Esophagus squamous epithelium (tissue), 5 donors: ENCODE data around the gene TAX1BP3. TPM values are rescaled to one million over a fixed set of nuclear protein-coding genes. Genes with fewer than 3 reads are reported as not detected.
A peak's percentile ranks its signal among the peaks of the same experiment; 100 is the strongest.

Source experiments
- DNase-seq: peaks from one replicate; lab custom pipeline; 2025; lab: John Stamatoyannopoulos, UW
- H3K27ac ChIP-seq, 4 donors: fragments of 200-600 bp; sonication (generic); one replicate each; pipeline ENCODE4 v1.5.1; 2016 to 2019; ENCODE audit warnings: mild to moderate bottlenecking in 1 of 4
- H3K27me3 ChIP-seq, 4 donors: fragments of 200-600 bp; sonication (generic); 1 replicate in 3 of 4; 2 replicates in 1 of 4; pipeline versions ENCODE4 v1.5.1 to v1.6.0; 2017 to 2021; ENCODE audit warnings: antibody characterized with exemption in 1 of 4
- H3K36me3 ChIP-seq, 3 donors: fragments of 200-600 bp; sonication (generic); one replicate each; pipeline ENCODE4 v1.5.1; 2016 to 2019
- H3K4me1 ChIP-seq, 3 donors: fragments of 200-600 bp; sonication (generic); one replicate each; pipeline ENCODE4 v1.5.1; 2017 to 2019
- H3K4me3 ChIP-seq, 4 donors: fragments of 200-600 bp; sonication (generic); 1 replicate in 3 of 4; 2 replicates in 1 of 4; pipeline ENCODE4 v1.5.1; 2016 to 2019; ENCODE audit warnings: mild to moderate bottlenecking in 2 of 4, moderate library complexity in 1 of 4
- H3K9me3 ChIP-seq, 3 donors: fragments of 200-600 bp; sonication (generic); one replicate each; pipeline ENCODE4 v1.5.1; 2016 to 2019
- POLR2A ChIP-seq, 4 donors: fragments of 450-650 bp; IDR thresholded peaks; one replicate each; pipeline ENCODE4 v1.6.1; 2017; ENCODE audit warnings: antibody characterized with exemption in 4 of 4, mild to moderate bottlenecking in 4 of 4, moderate library complexity in 3 of 4
- WGBS, 2 donors: methylation state at CpG; one replicate each; pipeline ENCODE4 v1.1.5; 2018; 5-methylcytosine and 5-hydroxymethylcytosine counted together
- intact Hi-C: fragments of 100-400 bp; cut with DNase I; formaldehyde crosslinking; loops from one replicate; pipeline ENCODE4 v1.15.0; 2022
- total RNA-seq, 4 donors: library from RNA; depleted of rRNA; stranded (reverse); fragments of >200 nt; gene quantifications; one replicate each; pipeline ENCODE4 v1.1.0, GENCODE V29; 2016
- TF ChIP-seq, protein P1 (sequence below), 6 experiments: fragments of 450-650 bp in 4 of 6; fragments of 200-600 bp in 2 of 6; sonication (generic) in 2 of 6; IDR thresholded peaks; one replicate each; pipeline ENCODE4 v1.5.1; 2016 to 2019; ENCODE audit warnings: antibody characterized with exemption in 6 of 6, mild to moderate bottlenecking in 4 of 6, moderate library complexity in 4 of 6
- donor health status: DM: yes; HTN: yes; CAD: no.

The TAX1BP3 gene
- total RNA-seq, 4 donors from 2014 or later, result 185 to 371 (median 293) TPM

DNA sequence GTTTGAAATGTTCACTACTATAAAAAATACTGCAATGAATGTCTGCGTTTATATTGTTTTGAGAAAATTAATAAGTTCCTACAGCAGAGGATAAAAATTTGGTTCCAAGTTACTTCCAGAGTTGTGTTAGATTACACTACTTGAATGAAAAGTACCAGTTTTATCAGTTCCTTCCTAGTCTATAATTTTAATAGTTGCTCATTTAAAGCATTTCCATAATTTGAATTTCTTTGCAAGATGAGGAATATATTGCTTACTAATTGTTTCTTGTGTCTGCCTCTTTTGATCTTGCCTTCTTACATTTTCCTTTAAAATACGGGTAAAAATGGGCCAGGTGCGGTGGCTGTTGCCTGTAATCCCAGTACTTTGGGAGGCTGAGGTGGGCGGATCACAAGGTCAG lies 4.2 kb upstream of the TAX1BP3 start:
- Histone ChIP-seq H3K4me1 (peaks cover 11 to 25% (median 12%) of the 10 kb centered on the region in 3 donors), H3K4me3 (no peak overlapping the region), H3K9me3 (no peaks in the 10 kb centered on the region), H3K27ac (no peak overlapping the region), H3K36me3 (peaks cover 0 to 18% (median 0%) of the 10 kb centered on the region in 3 donors), H3K27me3 (no peaks in the 10 kb centered on the region)
- WGBS, 2 donors, result 91 to 96% methylated on average over 4 of the region's 4 CpGs
- DNase-seq, result no peak
- no peak for TF ChIP-seq POLR2A (IDR thresholded peaks at IDR 0.05)
- TF ChIP-seq, protein P1, sequence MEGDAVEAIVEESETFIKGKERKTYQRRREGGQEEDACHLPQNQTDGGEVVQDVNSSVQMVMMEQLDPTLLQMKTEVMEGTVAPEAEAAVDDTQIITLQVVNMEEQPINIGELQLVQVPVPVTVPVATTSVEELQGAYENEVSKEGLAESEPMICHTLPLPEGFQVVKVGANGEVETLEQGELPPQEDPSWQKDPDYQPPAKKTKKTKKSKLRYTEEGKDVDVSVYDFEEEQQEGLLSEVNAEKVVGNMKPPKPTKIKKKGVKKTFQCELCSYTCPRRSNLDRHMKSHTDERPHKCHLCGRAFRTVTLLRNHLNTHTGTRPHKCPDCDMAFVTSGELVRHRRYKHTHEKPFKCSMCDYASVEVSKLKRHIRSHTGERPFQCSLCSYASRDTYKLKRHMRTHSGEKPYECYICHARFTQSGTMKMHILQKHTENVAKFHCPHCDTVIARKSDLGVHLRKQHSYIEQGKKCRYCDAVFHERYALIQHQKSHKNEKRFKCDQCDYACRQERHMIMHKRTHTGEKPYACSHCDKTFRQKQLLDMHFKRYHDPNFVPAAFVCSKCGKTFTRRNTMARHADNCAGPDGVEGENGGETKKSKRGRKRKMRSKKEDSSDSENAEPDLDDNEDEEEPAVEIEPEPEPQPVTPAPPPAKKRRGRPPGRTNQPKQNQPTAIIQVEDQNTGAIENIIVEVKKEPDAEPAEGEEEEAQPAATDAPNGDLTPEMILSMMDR (IDR thresholded peaks at IDR 0.05), result no peak
- intact Hi-C loops, result no loop called here

DNA sequence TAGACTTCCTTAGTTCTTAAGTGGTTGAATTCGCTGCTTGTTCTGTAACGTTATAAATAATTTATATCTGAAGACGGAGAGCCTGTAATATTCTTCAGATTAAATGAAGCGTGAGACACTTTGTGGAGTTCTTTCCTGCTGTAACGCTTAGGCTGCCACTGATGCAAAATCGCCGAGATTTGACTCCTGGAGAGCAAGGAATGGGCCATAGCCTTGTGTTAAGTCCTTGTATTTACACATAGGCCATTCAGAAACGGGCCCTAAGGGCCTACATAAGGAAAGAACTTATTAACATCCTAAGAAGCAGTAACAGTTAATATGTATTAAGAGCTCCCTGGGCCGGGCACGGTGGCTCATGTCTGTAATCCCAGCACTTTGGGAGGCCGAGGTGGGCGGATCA lies 1.2 kb upstream of the TAX1BP3 start:
- intact Hi-C loops, result no loop called here
- H3K4me1 ChIP-seq, result peaks cover 25 to 55% (median 35%) of the 10 kb centered on the region in 3 donors
- no peaks in the 10 kb centered on the region for H3K9me3 ChIP-seq
- H3K27me3 ChIP-seq, result no peaks in the 10 kb centered on the region
- H3K4me3 ChIP-seq, result peak overlapping the region; percentile 96 to 100 (median 98)
- peak overlapping the region in 3 of 4 donors; percentile 91 to 99 (median 98) for H3K27ac ChIP-seq
- TF ChIP-seq POLR2A (IDR thresholded peaks at IDR 0.05), result no peak
- H3K36me3 ChIP-seq, result peaks cover 2 to 24% (median 5%) of the 10 kb centered on the region in 3 donors
- WGBS, 2 donors, result 34 to 37% methylated on average over 12 of the region's 12 CpGs
- DNase-seq, result no peak

DNA sequence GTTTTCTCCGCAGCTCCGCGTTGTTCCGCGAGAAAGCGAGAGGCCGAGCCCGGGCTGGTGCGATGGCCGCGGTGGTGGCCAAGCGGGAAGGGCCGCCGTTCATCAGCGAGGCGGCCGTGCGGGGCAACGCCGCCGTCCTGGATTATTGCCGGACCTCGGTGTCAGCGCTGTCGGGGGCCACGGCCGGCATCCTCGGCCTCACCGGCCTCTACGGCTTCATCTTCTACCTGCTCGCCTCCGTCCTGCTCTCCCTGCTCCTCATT lies 638 bp upstream of the TAX1BP3 start:
- no peak for DNase-seq
- Histone ChIP-seq H3K27me3 (no peaks in the 10 kb centered on the region), H3K9me3 (no peaks in the 10 kb centered on the region), H3K36me3 (peaks cover 8 to 29% (median 10%) of the 10 kb centered on the region in 3 donors), H3K4me3 (peak overlapping the region; percentile 96 to 100 (median 98)), H3K4me1 (peaks cover 25 to 60% (median 35%) of the 10 kb centered on the region in 3 donors), H3K27ac (peak overlapping the region; percentile 91 to 99 (median 96))
- WGBS, 2 donors, result no CpG with 5 or more reads among the region's 32 CpGs
- intact Hi-C loops, result no loop called here
- no peak for TF ChIP-seq POLR2A (IDR thresholded peaks at IDR 0.05)
- TF ChIP-seq, protein P1 (IDR thresholded peaks at IDR 0.05), result no peak

DNA sequence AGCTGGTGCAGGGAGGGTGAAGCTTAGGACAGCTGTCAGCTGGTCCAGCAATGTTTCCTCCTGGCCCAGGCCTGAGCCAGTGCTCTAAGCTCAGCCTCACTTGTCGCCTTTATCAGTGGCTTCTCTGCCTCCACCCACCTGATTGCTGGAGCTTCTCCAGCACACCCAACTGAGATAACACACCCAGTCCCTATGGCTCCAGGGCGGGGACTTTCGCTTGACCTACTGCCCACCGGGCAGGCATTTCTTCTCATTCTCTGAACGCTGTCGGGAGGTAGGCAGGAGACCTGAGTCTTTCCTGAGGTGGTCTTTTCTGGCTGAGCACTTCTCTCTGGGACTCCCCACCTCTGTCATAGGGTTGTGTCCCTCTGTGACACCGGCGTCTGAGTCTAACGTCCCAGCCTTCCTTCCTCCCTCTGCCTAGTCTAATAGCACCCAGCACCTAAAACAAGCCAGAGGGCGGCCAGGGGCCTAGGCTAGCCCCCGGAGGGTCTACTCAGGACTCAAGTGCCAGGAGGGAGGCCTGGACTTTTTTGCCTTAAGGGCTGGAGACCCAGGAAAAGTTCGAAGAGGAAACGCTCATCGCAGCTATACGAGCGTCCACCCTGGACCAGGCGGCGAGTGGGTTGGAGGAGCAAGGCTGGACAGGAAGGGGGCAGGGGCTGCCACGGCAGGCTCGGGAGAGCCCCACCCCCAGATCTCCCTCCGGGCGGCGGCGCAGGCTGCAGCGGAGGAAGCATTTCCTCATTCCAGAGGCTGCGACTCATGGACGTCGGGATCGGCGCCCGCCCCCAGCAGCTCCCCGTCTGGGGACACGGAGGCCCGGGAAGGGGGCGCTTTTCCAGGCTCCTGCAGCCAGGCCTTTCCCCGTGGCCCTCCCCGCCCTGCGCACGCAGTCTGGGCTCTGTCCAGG lies 756 bp downstream of the TAX1BP3 start:
- 1 to 9% methylated on average over 10 to 25 of the region's 39 CpGs for WGBS, 2 donors
- TF ChIP-seq, protein P1 (IDR thresholded peaks at IDR 0.05), result no peak
- TF ChIP-seq POLR2A (IDR thresholded peaks at IDR 0.05), result no peak
- H3K36me3 ChIP-seq, result peaks cover 18 to 43% (median 18%) of the 10 kb centered on the region in 3 donors
- peak overlapping the region; percentile 91 to 99 (median 96) for H3K27ac ChIP-seq
- intact Hi-C loops, result no loop called here
- H3K4me1 ChIP-seq, result peaks cover 25 to 70% (median 35%) of the 10 kb centered on the region in 3 donors
- peak overlapping the region; percentile 96 to 100 (median 98) for H3K4me3 ChIP-seq
- no peaks in the 10 kb centered on the region for H3K9me3 ChIP-seq
- H3K27me3 ChIP-seq, result no peaks in the 10 kb centered on the region
- DNase-seq, result no peak

DNA sequence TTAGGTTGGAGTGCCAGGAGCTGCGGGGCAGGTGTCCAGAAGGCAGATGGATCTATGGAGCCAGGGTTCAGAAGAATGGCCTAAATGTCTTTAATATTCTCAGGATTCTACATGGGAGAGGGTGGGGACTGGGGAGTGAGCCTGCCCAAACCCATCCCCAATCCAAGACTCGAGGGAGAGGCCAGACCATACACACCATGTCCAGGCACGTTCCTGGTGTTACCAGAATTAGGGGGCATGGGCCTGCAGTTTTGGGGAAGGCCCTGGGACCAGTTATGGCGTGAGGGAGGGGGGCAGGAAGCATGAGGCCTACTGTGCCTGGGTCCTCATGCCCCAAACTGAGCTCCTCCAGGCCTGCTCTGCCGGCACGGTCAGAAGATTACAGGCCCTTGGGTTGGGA lies 1.9 kb downstream of the TAX1BP3 start:
- Histone ChIP-seq H3K36me3 (peaks cover 18 to 50% (median 20%) of the 10 kb centered on the region in 3 donors), H3K9me3 (no peaks in the 10 kb centered on the region), H3K27me3 (no peaks in the 10 kb centered on the region), H3K4me3 (peak overlapping the region; percentile 96 to 100 (median 98)), H3K4me1 (peaks cover 25 to 71% (median 35%) of the 10 kb centered on the region in 3 donors), H3K27ac (peak overlapping the region; percentile 84 to 99 (median 94))
- TF ChIP-seq POLR2A (IDR thresholded peaks at IDR 0.05), result no peak
- TF ChIP-seq, protein P1 (IDR thresholded peaks at IDR 0.05), result no peak
- WGBS, 2 donors, result 49 to 68% methylated on average over 3 to 4 of the region's 6 CpGs
- intact Hi-C loops, result no loop called here
- no peak for DNase-seq
